ENCODE results near the gene SVIL. TPM values are rescaled to one million over a fixed set of nuclear protein-coding genes. Genes with fewer than 3 reads are reported as not detected.
"Not testable (repeated sequence)": the region's sequence is repeated elsewhere in the genome, so short reads cannot be mapped to it uniquely, and the experiment has no call there.

The SVIL gene
- total and polyA plus RNA-seq, 2 experiments from 2014 or later, result 252 to 412 TPM

DNA sequence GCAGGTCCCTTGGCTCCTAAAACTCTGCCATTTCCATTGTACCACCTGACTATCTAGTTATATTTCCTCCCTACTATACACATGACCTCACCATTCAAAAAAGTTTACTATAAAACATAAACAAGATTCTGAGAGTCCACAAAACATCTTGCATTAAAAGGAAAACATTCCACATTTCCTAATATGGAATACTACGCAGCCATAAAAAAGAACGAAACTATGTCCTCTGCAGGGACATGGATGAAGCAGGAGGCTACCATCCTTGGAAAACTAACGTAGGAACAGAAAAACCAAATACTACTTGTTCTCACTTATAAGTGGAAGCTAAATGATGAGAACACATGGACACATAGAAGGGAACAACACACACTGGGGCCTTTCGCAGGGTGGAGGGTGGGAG, 48.3 kb downstream of the SVIL start:
- DNase-seq (ENCODE audit: low read depth in 1 of 2, low spot score in 1 of 2), result no peak
- H3K9me3 ChIP-seq (ENCODE audit: low read depth), result no peaks in the 10 kb centered on the region
- H3K36me3 ChIP-seq, result no peaks in the 10 kb centered on the region
- H3K4me3 ChIP-seq, result no peak overlapping the region
- TF ChIP-seq, protein P1, sequence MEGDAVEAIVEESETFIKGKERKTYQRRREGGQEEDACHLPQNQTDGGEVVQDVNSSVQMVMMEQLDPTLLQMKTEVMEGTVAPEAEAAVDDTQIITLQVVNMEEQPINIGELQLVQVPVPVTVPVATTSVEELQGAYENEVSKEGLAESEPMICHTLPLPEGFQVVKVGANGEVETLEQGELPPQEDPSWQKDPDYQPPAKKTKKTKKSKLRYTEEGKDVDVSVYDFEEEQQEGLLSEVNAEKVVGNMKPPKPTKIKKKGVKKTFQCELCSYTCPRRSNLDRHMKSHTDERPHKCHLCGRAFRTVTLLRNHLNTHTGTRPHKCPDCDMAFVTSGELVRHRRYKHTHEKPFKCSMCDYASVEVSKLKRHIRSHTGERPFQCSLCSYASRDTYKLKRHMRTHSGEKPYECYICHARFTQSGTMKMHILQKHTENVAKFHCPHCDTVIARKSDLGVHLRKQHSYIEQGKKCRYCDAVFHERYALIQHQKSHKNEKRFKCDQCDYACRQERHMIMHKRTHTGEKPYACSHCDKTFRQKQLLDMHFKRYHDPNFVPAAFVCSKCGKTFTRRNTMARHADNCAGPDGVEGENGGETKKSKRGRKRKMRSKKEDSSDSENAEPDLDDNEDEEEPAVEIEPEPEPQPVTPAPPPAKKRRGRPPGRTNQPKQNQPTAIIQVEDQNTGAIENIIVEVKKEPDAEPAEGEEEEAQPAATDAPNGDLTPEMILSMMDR (IDR thresholded peaks at IDR 0.05; ENCODE audit: low read depth, low read length), result no peak
- H3K27ac ChIP-seq, result peak overlapping the region; percentile 68
- H3K4me1 ChIP-seq (ENCODE audit: low read depth), result peaks cover 39% of the 10 kb centered on the region
- H3K27me3 ChIP-seq, result no peaks in the 10 kb centered on the region

GRCh38 chr10:29585488-29585976, 49.2 kb downstream of the SVIL start:
- no peak overlapping the region for H3K4me3 ChIP-seq
- no peaks in the 10 kb centered on the region for H3K27me3 ChIP-seq
- H3K36me3 ChIP-seq, result no peaks in the 10 kb centered on the region
- TF ChIP-seq, protein P1 (IDR thresholded peaks at IDR 0.05; ENCODE audit: low read depth, low read length), result no peak
- H3K9me3 ChIP-seq (ENCODE audit: low read depth), result no peaks in the 10 kb centered on the region
- DNase-seq (ENCODE audit: low read depth in 1 of 2, low spot score in 1 of 2), result peak in 1 of 2 donors; percentile 12
- peak overlapping the region; percentile 25 for H3K27ac ChIP-seq
- peaks cover 35% of the 10 kb centered on the region for H3K4me1 ChIP-seq (ENCODE audit: low read depth)

- no peaks in the 10 kb centered on the region for H3K27me3 ChIP-seq
- no peak for DNase-seq (ENCODE audit: low read depth in 1 of 2, low spot score in 1 of 2)
- H3K4me3 ChIP-seq, result no peak overlapping the region
- H3K36me3 ChIP-seq, result no peaks in the 10 kb centered on the region
- H3K4me1 ChIP-seq (ENCODE audit: low read depth), result peaks cover 26% of the 10 kb centered on the region
- TF ChIP-seq, protein P1 (IDR thresholded peaks at IDR 0.05; ENCODE audit: low read depth, low read length), result no peak
- H3K27ac ChIP-seq, result peak overlapping the region; percentile 51
- H3K9me3 ChIP-seq (ENCODE audit: low read depth), result no peaks in the 10 kb centered on the region
These were observed 50.3 kb downstream of the SVIL start for GRCh38 chr10:29584436-29584835.

DNA sequence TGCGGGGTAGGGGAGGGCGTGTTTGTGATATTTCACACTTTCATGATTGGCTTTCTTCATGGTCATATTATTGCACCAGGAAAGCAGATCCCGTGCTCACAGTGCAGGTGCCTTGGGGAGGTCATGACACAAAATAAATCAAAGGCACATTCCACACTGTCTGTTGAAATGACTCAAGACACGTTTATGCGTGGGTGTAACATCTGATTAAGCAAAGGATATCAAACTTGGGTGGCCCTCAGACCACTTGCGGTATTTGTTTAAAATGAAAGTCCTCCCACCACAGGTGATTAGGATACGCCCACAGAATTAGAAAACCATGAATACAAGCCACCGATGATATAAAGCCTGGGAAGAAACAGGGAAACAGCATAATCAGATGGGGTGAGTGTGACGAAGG, 51.1 kb downstream of the SVIL start:
- Histone ChIP-seq H3K9me3 (ENCODE audit: low read depth) (no peaks in the 10 kb centered on the region), H3K4me3 (no peak overlapping the region), H3K4me1 (ENCODE audit: low read depth) (peaks cover 18% of the 10 kb centered on the region), H3K27me3 (no peaks in the 10 kb centered on the region), H3K36me3 (peaks cover 3% of the 10 kb centered on the region), H3K27ac (no peak overlapping the region)
- DNase-seq (ENCODE audit: low read depth in 1 of 2, low spot score in 1 of 2), result peak in 1 of 2 donors; percentile 15
- TF ChIP-seq, protein P1 (IDR thresholded peaks at IDR 0.05; ENCODE audit: low read depth, low read length), result no peak

DNA sequence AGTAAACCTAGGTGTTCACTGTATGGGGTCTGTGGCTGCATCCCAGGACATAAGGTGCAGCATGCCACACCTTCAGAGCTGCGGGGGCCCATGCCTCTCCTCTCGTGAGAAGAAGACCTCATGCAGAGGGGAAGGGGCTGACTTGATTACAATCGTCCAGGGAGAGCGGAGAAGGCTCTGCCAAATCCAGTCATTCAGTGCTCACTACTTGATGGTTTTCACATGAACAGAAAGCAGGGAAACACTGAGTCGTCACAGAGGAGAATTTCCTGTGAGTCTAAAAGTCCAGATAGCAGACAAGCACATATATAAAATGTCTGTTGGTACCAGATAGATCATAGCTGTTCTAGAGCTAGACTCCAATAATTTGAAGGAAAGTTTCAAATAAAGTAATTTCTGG, 52.0 kb downstream of the SVIL start:
- not testable (repeated sequence) for H3K27me3 ChIP-seq; H3K9me3 ChIP-seq (ENCODE audit: low read depth); H3K27ac ChIP-seq; H3K36me3 ChIP-seq; H3K4me3 ChIP-seq
- peaks cover 12% of the 10 kb centered on the region for H3K4me1 ChIP-seq (ENCODE audit: low read depth)
- DNase-seq (ENCODE audit: low read depth in 1 of 2, low spot score in 1 of 2), result peak in 1 of 2 donors; percentile 65

DNA sequence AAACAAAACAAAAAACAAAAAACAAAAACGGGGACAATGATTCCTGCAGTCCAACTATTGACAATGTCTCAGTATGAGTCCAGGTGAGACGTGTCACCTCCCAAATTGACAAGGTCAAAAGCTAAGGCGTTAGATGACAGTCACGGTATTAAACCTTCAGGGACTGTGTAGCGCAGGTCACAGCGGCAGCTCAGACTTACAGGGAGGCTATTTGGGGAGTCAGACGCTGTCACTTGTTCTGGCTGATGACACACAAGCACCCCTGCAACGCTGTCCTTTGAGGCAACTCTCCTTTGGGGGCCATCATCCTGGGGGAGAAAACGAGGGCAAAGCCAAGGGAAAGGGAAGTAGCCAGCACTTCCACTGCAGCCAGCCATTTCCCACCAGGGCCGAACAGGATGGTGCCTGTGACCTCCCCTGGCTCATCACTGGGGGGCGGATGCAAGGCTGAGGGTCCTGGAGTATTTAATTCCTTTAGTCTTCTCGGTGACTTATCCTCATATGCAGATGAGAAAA, 55.3 kb downstream of the SVIL start:
- Histone ChIP-seq H3K27me3 (no peaks in the 10 kb centered on the region), H3K4me3 (no peak overlapping the region), H3K27ac (peak overlapping the region; percentile 28), H3K36me3 (peaks cover 12% of the 10 kb centered on the region), H3K9me3 (ENCODE audit: low read depth) (no peaks in the 10 kb centered on the region), H3K4me1 (ENCODE audit: low read depth) (no peaks in the 10 kb centered on the region)
- TF ChIP-seq, protein P1 (IDR thresholded peaks at IDR 0.05; ENCODE audit: low read depth, low read length), result no peak
- no peak for DNase-seq (ENCODE audit: low read depth in 1 of 2, low spot score in 1 of 2)
